Neural cell (in vitro differentiated cells): Measurements from ENCODE around the gene PRDX6.

Experiments
- CTCF ChIP-seq: fragments of 450-650 bp; IDR thresholded peaks from 2 replicates; pipeline ENCODE4 v1.5.1; 2014; ENCODE audit warnings: antibody characterized with exemption, mild to moderate bottlenecking, moderate library complexity; ENCODE audit not compliant: poor library complexity, severe bottlenecking
- EZH2 ChIP-seq: fragments of 200-600, 300-800 bp; shearing (Covaris generic), sonication (generic); IDR thresholded peaks from 2 replicates; pipeline ENCODE4 v1.6.1; 2014; ENCODE audit warnings: antibody characterized with exemption, low read length, borderline replicate concordance, mild to moderate bottlenecking; ENCODE audit not compliant: insufficient read depth, poor library complexity, severe bottlenecking
- RAD21 ChIP-seq: fragments of 450-650 bp; conservative IDR thresholded peaks from 2 replicates; pipeline ENCODE4 v1.6.1; 2014; ENCODE audit warnings: antibody characterized with exemption, mild to moderate bottlenecking, moderate library complexity
- REST ChIP-seq: IDR thresholded peaks from 2 replicates; pipeline ENCODE4 v1.6.1; 2012; ENCODE audit warnings: borderline replicate concordance
- SMC3 ChIP-seq: fragments of 450-650 bp; conservative IDR thresholded peaks from 2 replicates; pipeline ENCODE4 v1.6.1; 2014; ENCODE audit warnings: antibody characterized with exemption, mild to moderate bottlenecking, moderate library complexity; ENCODE audit not compliant: poor library complexity
- TAF1 ChIP-seq: IDR thresholded peaks from 2 replicates; pipeline ENCODE4 v1.6.1; 2012; ENCODE audit warnings: low read depth

- TF ChIP-seq CTCF = no peak
- TF ChIP-seq REST = no peak
- no peak for TF ChIP-seq SMC3
- no peak for TF ChIP-seq RAD21
- no peak for TF ChIP-seq TAF1
- no peak for TF ChIP-seq EZH2
Observed at GRCh38 chr1:173476197-173476664, 904 bp upstream of the PRDX6 start.
